ENCODE data around the gene CSMD2.

The CSMD2 gene

DNA sequence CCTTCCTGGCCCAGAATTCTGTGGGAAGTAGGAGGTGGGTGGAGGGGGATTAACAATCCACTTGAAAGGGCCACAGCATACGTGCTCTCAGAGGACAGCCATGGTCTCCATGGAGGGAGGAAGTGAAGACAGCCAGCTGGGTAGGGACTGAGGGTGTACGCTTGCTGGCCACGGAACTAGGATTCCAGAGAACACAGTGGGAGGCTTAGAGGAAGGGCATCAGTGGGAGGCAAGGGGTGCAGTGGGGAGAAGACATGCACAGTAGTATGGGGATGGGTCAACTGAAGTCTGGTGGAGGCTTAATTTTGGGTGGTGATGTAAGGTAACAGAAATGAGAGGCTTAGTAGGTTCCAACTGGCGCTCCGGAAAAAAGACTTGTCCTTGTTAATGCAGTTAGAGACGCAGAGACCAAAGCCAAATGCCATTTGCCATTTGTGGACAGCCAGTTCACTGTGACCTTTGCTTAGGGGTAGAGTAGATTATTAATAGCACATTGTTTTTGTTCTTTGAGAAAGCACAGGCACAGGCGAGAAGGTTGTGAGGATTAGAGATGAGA is 589.6 kb downstream of the CSMD2 start:
- Histone ChIP-seq H3K4me2 (ENCODE audit: low read length) (no peak overlapping the region), H2BK5ac (ENCODE audit: low read length) (no peak overlapping the region), H3K56ac (ENCODE audit: low read length) (no peak overlapping the region), H3K36me3 (ENCODE audit: control insufficient read depth, insufficient read depth, low read length) (no peaks in the 10 kb centered on the region), H3K23ac (ENCODE audit: low read length) (no peak overlapping the region), H3K4ac (ENCODE audit: low read depth, low read length) (no peak overlapping the region), H3K9ac (ENCODE audit: low read length) (no peak overlapping the region), H3K4me3 (ENCODE audit: low read length) (no peak overlapping the region), H3K27me3 (ENCODE audit: insufficient read depth, low read length, poor library complexity) (no peaks in the 10 kb centered on the region), H3K4me1 (ENCODE audit: control insufficient read depth, low read depth, low read length) (no peaks in the 10 kb centered on the region), H4K5ac (ENCODE audit: low read length) (no peak overlapping the region), H3K79me2 (ENCODE audit: control insufficient read depth, insufficient read depth, low read length) (no peaks in the 10 kb centered on the region), H2BK120ac (ENCODE audit: low read depth, low read length) (no peak overlapping the region), H4K8ac (ENCODE audit: low read depth, low read length) (no peak overlapping the region), H2BK15ac (replicated peaks; ENCODE audit: low read depth) (no peak overlapping the region), H3K79me1 (ENCODE audit: low read length) (no peaks in the 10 kb centered on the region), H2AK5ac (ENCODE audit: low read length) (no peak overlapping the region), H3K18ac (ENCODE audit: low read length) (no peak overlapping the region), H3K27ac (ENCODE audit: low read depth, low read length) (no peak overlapping the region)
- no CpG with 5 or more reads among the region's 7 CpGs for WGBS (ENCODE audit: extremely low coverage, insufficient coverage, low lambda C conversion rate)
- no peak for DNase-seq

DNA sequence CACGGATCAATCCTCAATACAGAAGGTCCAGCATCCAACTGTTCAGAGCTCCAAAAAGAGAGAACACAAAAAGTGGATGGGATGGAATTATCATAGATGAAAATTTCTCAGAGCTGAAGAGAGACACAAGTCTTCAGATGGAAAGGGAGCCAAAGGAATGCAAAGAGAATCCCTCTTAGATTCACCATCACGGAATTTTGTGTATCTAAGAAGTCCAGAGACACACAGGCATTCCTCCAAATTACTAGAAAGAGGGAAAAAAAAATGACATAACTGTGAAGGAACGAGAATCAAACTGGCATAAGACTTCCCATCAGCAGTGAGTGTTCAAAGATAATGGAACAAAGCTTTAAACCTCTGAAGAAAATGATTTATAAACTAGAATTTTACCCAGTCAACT is 591.4 kb downstream of the CSMD2 start:
- no peak overlapping the region for H3K27ac ChIP-seq (ENCODE audit: low read depth, low read length)
- no peak overlapping the region for H3K4me3 ChIP-seq (ENCODE audit: low read length)
- no peak overlapping the region for H2BK15ac ChIP-seq (replicated peaks; ENCODE audit: low read depth)
- no peak overlapping the region for H3K4ac ChIP-seq (ENCODE audit: low read depth, low read length)
- no peaks in the 10 kb centered on the region for H3K36me3 ChIP-seq (ENCODE audit: control insufficient read depth, insufficient read depth, low read length)
- H2BK5ac ChIP-seq (ENCODE audit: low read length): no peak overlapping the region
- no peaks in the 10 kb centered on the region for H3K79me1 ChIP-seq (ENCODE audit: low read length)
- no peak overlapping the region for H4K8ac ChIP-seq (ENCODE audit: low read depth, low read length)
- H3K4me2 ChIP-seq (ENCODE audit: low read length): no peak overlapping the region
- no peak overlapping the region for H3K9ac ChIP-seq (ENCODE audit: low read length)
- WGBS (ENCODE audit: extremely low coverage, insufficient coverage, low lambda C conversion rate): no CpG with 5 or more reads among the region's 3 CpGs
- no peak overlapping the region for H3K23ac ChIP-seq (ENCODE audit: low read length)
- no peaks in the 10 kb centered on the region for H3K27me3 ChIP-seq (ENCODE audit: insufficient read depth, low read length, poor library complexity)
- H3K56ac ChIP-seq (ENCODE audit: low read length): no peak overlapping the region
- no peaks in the 10 kb centered on the region for H3K79me2 ChIP-seq (ENCODE audit: control insufficient read depth, insufficient read depth, low read length)
- no peaks in the 10 kb centered on the region for H3K4me1 ChIP-seq (ENCODE audit: control insufficient read depth, low read depth, low read length)
- H3K18ac ChIP-seq (ENCODE audit: low read length): no peak overlapping the region
- no peak overlapping the region for H2BK120ac ChIP-seq (ENCODE audit: low read depth, low read length)
- H4K5ac ChIP-seq (ENCODE audit: low read length): no peak overlapping the region
- DNase-seq: no peak
- no peak overlapping the region for H2AK5ac ChIP-seq (ENCODE audit: low read length)

DNA sequence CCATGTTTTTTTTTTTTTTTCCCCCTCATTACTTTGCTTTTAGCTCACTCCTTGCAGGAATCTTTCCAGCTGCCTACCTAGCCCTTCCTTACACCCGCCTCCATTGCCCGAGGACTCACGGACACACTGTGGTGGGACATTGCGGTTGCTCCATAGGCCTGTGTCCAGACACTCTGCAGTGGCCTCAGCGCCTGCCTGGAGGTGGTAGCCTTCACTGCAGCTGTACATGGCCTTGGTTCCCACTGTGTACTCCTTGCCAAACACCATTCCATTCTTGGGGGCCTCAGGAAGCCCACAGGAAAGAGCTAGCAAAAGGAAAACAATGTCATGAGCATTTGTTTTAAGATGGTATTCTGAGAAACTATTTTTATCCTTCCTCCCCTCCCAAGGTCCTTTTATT is 592.6 kb downstream of the CSMD2 start:
- H3K36me3 ChIP-seq (ENCODE audit: control insufficient read depth, insufficient read depth, low read length): no peaks in the 10 kb centered on the region
- no CpG with 5 or more reads among the region's 5 CpGs for WGBS (ENCODE audit: extremely low coverage, insufficient coverage, low lambda C conversion rate)

DNA sequence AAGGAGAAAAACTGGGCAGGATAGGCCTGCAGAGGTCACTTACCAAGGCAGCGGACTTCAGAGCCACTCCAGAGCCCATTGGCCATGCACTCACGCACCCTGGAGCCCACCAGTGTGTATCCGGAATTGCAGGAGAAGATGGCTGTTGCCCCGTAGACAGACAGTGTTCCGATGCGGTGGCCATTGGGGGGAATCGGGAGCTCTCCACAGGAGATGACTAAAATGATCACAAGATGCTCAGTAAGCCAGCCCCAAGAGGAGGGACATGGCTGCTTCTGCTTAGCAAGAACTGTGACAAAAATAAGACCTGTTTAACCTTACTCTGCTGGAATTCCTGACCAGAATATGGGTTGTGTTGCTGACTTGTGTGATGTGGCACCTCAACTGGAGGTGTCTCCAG is 595.7 kb downstream of the CSMD2 start:
- no peak overlapping the region for H3K56ac ChIP-seq (ENCODE audit: low read length)
- H4K5ac ChIP-seq (ENCODE audit: low read length): no peak overlapping the region
- H2BK120ac ChIP-seq (ENCODE audit: low read depth, low read length): no peak overlapping the region
- no peak for DNase-seq
- no peak overlapping the region for H2BK15ac ChIP-seq (replicated peaks; ENCODE audit: low read depth)
- no peak overlapping the region for H2BK5ac ChIP-seq (ENCODE audit: low read length)
- no peaks in the 10 kb centered on the region for H3K79me2 ChIP-seq (ENCODE audit: control insufficient read depth, insufficient read depth, low read length)
- no peaks in the 10 kb centered on the region for H3K4me1 ChIP-seq (ENCODE audit: control insufficient read depth, low read depth, low read length)
- no peak overlapping the region for H3K9ac ChIP-seq (ENCODE audit: low read length)
- H3K79me1 ChIP-seq (ENCODE audit: low read length): no peaks in the 10 kb centered on the region
- H2AK5ac ChIP-seq (ENCODE audit: low read length): no peak overlapping the region
- WGBS (ENCODE audit: extremely low coverage, insufficient coverage, low lambda C conversion rate): no CpG with 5 or more reads among the region's 7 CpGs
- no peak overlapping the region for H3K27ac ChIP-seq (ENCODE audit: low read depth, low read length)
- H4K8ac ChIP-seq (ENCODE audit: low read depth, low read length): no peak overlapping the region
- no peaks in the 10 kb centered on the region for H3K36me3 ChIP-seq (ENCODE audit: control insufficient read depth, insufficient read depth, low read length)
- H3K18ac ChIP-seq (ENCODE audit: low read length): no peak overlapping the region
- no peak overlapping the region for H3K4ac ChIP-seq (ENCODE audit: low read depth, low read length)
- no peak overlapping the region for H3K4me3 ChIP-seq (ENCODE audit: low read length)
- H3K4me2 ChIP-seq (ENCODE audit: low read length): no peak overlapping the region
- no peaks in the 10 kb centered on the region for H3K27me3 ChIP-seq (ENCODE audit: insufficient read depth, low read length, poor library complexity)
- no peak overlapping the region for H3K23ac ChIP-seq (ENCODE audit: low read length)

More for the DNA sequence above, 592.6 kb downstream of the CSMD2 start:
- H3K9ac ChIP-seq (ENCODE audit: low read length): no peak overlapping the region
- no peak overlapping the region for H3K4me3 ChIP-seq (ENCODE audit: low read length)
- no peaks in the 10 kb centered on the region for H3K27me3 ChIP-seq (ENCODE audit: insufficient read depth, low read length, poor library complexity)
- no peak overlapping the region for H3K27ac ChIP-seq (ENCODE audit: low read depth, low read length)
- no peaks in the 10 kb centered on the region for H3K4me1 ChIP-seq (ENCODE audit: control insufficient read depth, low read depth, low read length)
- no peak overlapping the region for H4K8ac ChIP-seq (ENCODE audit: low read depth, low read length)
- H4K5ac ChIP-seq (ENCODE audit: low read length): no peak overlapping the region
- no peak overlapping the region for H2BK15ac ChIP-seq (replicated peaks; ENCODE audit: low read depth)
- H3K18ac ChIP-seq (ENCODE audit: low read length): no peak overlapping the region
- H3K4ac ChIP-seq (ENCODE audit: low read depth, low read length): no peak overlapping the region
- H2BK5ac ChIP-seq (ENCODE audit: low read length): no peak overlapping the region
- H3K4me2 ChIP-seq (ENCODE audit: low read length): no peak overlapping the region
- no peaks in the 10 kb centered on the region for H3K79me2 ChIP-seq (ENCODE audit: control insufficient read depth, insufficient read depth, low read length)
- no peak overlapping the region for H2AK5ac ChIP-seq (ENCODE audit: low read length)
- H3K23ac ChIP-seq (ENCODE audit: low read length): no peak overlapping the region
- H2BK120ac ChIP-seq (ENCODE audit: low read depth, low read length): no peak overlapping the region
- no peaks in the 10 kb centered on the region for H3K79me1 ChIP-seq (ENCODE audit: low read length)
- DNase-seq: no peak
- no peak overlapping the region for H3K56ac ChIP-seq (ENCODE audit: low read length)

DNA sequence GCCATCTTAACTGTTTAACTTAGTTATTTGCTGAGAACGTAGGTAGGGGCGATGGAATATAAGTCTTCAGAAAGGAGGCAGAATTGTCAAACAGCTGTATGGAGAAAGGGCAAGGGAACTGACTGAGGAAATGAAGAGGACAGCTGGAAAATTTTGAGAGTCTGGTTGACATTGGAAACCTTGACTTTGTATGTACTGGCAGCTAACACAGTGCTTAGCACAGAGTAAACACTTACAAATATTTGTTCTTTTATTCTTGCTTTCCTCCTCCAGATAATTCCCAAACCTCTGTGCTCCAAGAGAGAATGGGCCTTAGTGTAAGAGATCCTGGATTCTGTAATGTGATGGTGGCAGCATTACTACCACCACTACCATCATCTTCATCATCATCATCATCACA is 601.3 kb downstream of the CSMD2 start:
- no peaks in the 10 kb centered on the region for H3K27me3 ChIP-seq (ENCODE audit: insufficient read depth, low read length, poor library complexity)
- DNase-seq: no peak

DNA sequence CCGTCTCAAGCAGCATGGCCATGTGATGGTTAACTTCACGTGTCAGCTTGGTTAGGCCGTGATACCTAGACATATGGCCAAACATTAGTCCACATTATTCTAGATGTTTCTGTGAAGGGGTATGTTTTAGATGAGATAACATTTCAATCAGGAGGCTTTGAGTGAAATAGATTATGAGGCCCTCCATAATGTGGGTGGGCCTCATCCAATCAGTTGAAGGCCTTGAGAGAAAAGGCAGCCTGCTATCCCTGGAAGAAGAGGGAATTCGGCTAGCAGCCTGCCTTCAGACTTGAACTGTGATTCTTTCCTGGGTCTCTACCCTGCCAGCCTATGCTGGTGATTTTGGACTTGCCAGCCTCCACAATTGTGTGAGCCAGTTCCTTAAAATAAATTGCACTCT is 602.5 kb downstream of the CSMD2 start:
- DNase-seq: no peak
- no peak overlapping the region for H3K4ac ChIP-seq (ENCODE audit: low read depth, low read length)
- no peak overlapping the region for H3K23ac ChIP-seq (ENCODE audit: low read length)
- no peaks in the 10 kb centered on the region for H3K27me3 ChIP-seq (ENCODE audit: insufficient read depth, low read length, poor library complexity)
- H3K18ac ChIP-seq (ENCODE audit: low read length): no peak overlapping the region
- WGBS (ENCODE audit: extremely low coverage, insufficient coverage, low lambda C conversion rate): no CpG with 5 or more reads among the region's 4 CpGs
- H3K79me2 ChIP-seq (ENCODE audit: control insufficient read depth, insufficient read depth, low read length): no peaks in the 10 kb centered on the region
- no peak overlapping the region for H2BK15ac ChIP-seq (replicated peaks; ENCODE audit: low read depth)
- no peak overlapping the region for H2BK5ac ChIP-seq (ENCODE audit: low read length)
- H3K36me3 ChIP-seq (ENCODE audit: control insufficient read depth, insufficient read depth, low read length): no peaks in the 10 kb centered on the region
- no peak overlapping the region for H3K27ac ChIP-seq (ENCODE audit: low read depth, low read length)
- H3K56ac ChIP-seq (ENCODE audit: low read length): no peak overlapping the region
- no peak overlapping the region for H3K9ac ChIP-seq (ENCODE audit: low read length)
- H3K4me2 ChIP-seq (ENCODE audit: low read length): no peak overlapping the region
- H3K4me3 ChIP-seq (ENCODE audit: low read length): no peak overlapping the region
- H4K8ac ChIP-seq (ENCODE audit: low read depth, low read length): no peak overlapping the region
- H4K5ac ChIP-seq (ENCODE audit: low read length): no peak overlapping the region
- H3K79me1 ChIP-seq (ENCODE audit: low read length): no peaks in the 10 kb centered on the region
- no peaks in the 10 kb centered on the region for H3K4me1 ChIP-seq (ENCODE audit: control insufficient read depth, low read depth, low read length)
- no peak overlapping the region for H2BK120ac ChIP-seq (ENCODE audit: low read depth, low read length)
- no peak overlapping the region for H2AK5ac ChIP-seq (ENCODE audit: low read length)

More for the DNA sequence above, 601.3 kb downstream of the CSMD2 start:
- H3K27ac ChIP-seq (ENCODE audit: low read depth, low read length): no peak overlapping the region
- no peaks in the 10 kb centered on the region for H3K36me3 ChIP-seq (ENCODE audit: control insufficient read depth, insufficient read depth, low read length)
- H2BK120ac ChIP-seq (ENCODE audit: low read depth, low read length): no peak overlapping the region
- H2AK5ac ChIP-seq (ENCODE audit: low read length): no peak overlapping the region
- H4K5ac ChIP-seq (ENCODE audit: low read length): no peak overlapping the region
- no peak overlapping the region for H2BK5ac ChIP-seq (ENCODE audit: low read length)
- H3K4ac ChIP-seq (ENCODE audit: low read depth, low read length): no peak overlapping the region
- H3K18ac ChIP-seq (ENCODE audit: low read length): no peak overlapping the region
- no peaks in the 10 kb centered on the region for H3K79me1 ChIP-seq (ENCODE audit: low read length)
- no peak overlapping the region for H3K56ac ChIP-seq (ENCODE audit: low read length)
- no peak overlapping the region for H3K23ac ChIP-seq (ENCODE audit: low read length)
- no peak overlapping the region for H3K4me3 ChIP-seq (ENCODE audit: low read length)
- H3K4me1 ChIP-seq (ENCODE audit: control insufficient read depth, low read depth, low read length): no peaks in the 10 kb centered on the region
- no peak overlapping the region for H3K4me2 ChIP-seq (ENCODE audit: low read length)
- H3K9ac ChIP-seq (ENCODE audit: low read length): no peak overlapping the region
- H3K79me2 ChIP-seq (ENCODE audit: control insufficient read depth, insufficient read depth, low read length): no peaks in the 10 kb centered on the region
- no CpG with 5 or more reads among the region's 2 CpGs for WGBS (ENCODE audit: extremely low coverage, insufficient coverage, low lambda C conversion rate)
- H4K8ac ChIP-seq (ENCODE audit: low read depth, low read length): no peak overlapping the region
- no peak overlapping the region for H2BK15ac ChIP-seq (replicated peaks; ENCODE audit: low read depth)

All from mesendoderm (in vitro differentiated cells).